ENCODE data around the gene TNFRSF14. TPM values are rescaled to one million over a fixed set of nuclear protein-coding genes. Genes with fewer than 3 reads are reported as not detected.

Gene TNFRSF14
- total RNA-seq, 1 experiment from 2014 or later, result 0.57 TPM

DNA sequence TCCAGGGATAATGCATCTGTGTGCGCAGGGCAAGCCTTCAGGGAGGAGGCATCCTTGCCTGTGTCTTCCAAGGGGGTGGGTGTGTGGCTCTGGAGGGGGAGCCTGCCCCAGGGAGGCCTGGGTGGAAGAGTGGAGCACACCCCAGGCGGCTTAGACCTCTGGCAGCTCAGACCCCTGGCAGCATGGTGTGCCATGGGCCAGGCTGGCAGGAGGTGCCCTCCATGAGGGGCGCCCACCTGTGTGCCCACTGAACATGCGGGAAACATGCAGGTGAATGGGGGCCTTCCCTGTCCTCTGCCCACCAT is 28.7 kb upstream of the TNFRSF14 start:
- H3K27me3 Mint-ChIP-seq (ENCODE audit: low read depth), result peaks cover 56% of the 10 kb centered on the region
- no peak overlapping the region for H3K4me2 ChIP-seq (ENCODE audit: insufficient read depth, insufficient read length, low read length)
- H3K27me3 ChIP-seq (ENCODE audit: insufficient read depth, low read length), result peaks cover 36% of the 10 kb centered on the region; the same call in 1 of the 2 replicates
- no peaks in the 10 kb centered on the region for H3K9me3 ChIP-seq (ENCODE audit: control insufficient read depth, low read depth, low read length)
- no peak overlapping the region for H2BK5ac ChIP-seq (ENCODE audit: insufficient read length, low read length)
- DNase-seq, result no peak
- no peak overlapping the region for H3K23ac ChIP-seq (ENCODE audit: insufficient read length, low read depth, low read length)
- WGBS (ENCODE audit: extremely low coverage, insufficient read length, low lambda C conversion rate), result no CpG with 5 or more reads among the region's 4 CpGs
- no peak overlapping the region for H2BK20ac ChIP-seq (ENCODE audit: low read depth, low read length, poor library complexity, severe bottlenecking)
- no peaks in the 10 kb centered on the region; a peak in 2 of 5 replicates for H3K9me3 Mint-ChIP-seq
- H2BK120ac ChIP-seq (ENCODE audit: low read depth, low read length, poor library complexity, severe bottlenecking), result no peak overlapping the region
- no peak overlapping the region for H3K56ac ChIP-seq (ENCODE audit: insufficient read length, low read depth, low read length)
- no peak overlapping the region for H4K8ac ChIP-seq (replicated peaks; ENCODE audit: insufficient read length, low read depth, low read length)
- H3K36me3 Mint-ChIP-seq (ENCODE audit: insufficient read depth in 1 of 3, low read depth in 3 of 3), result peaks cover 4 to 6% (median 4%) of the 10 kb centered on the region in 3 experiments; a peak in 6 of 7 replicates
- no peak overlapping the region for H4K91ac ChIP-seq (ENCODE audit: insufficient read length, low read depth, low read length)
- no peaks in the 10 kb centered on the region for H4K20me1 ChIP-seq (ENCODE audit: control insufficient read depth, insufficient read depth, insufficient read length)
- H3K27ac Mint-ChIP-seq, result no peak overlapping the region
- H2BK15ac ChIP-seq (ENCODE audit: low read depth, low read length), result no peak overlapping the region
- no peak overlapping the region for H2AFZ ChIP-seq (ENCODE audit: low read length)
- TF ChIP-seq, protein P1, sequence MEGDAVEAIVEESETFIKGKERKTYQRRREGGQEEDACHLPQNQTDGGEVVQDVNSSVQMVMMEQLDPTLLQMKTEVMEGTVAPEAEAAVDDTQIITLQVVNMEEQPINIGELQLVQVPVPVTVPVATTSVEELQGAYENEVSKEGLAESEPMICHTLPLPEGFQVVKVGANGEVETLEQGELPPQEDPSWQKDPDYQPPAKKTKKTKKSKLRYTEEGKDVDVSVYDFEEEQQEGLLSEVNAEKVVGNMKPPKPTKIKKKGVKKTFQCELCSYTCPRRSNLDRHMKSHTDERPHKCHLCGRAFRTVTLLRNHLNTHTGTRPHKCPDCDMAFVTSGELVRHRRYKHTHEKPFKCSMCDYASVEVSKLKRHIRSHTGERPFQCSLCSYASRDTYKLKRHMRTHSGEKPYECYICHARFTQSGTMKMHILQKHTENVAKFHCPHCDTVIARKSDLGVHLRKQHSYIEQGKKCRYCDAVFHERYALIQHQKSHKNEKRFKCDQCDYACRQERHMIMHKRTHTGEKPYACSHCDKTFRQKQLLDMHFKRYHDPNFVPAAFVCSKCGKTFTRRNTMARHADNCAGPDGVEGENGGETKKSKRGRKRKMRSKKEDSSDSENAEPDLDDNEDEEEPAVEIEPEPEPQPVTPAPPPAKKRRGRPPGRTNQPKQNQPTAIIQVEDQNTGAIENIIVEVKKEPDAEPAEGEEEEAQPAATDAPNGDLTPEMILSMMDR (conservative IDR thresholded peaks at IDR 0.05), result no peak
- no peak overlapping the region for H4K5ac ChIP-seq (ENCODE audit: insufficient read length, low read depth, low read length)
- no peak overlapping the region for H3K18ac ChIP-seq (ENCODE audit: insufficient read length, low read depth, low read length)
- H3K79me1 ChIP-seq (ENCODE audit: insufficient read depth, low read depth, low read length, poor library complexity, severe bottlenecking), result peaks cover 16% of the 10 kb centered on the region
- H2BK12ac ChIP-seq (ENCODE audit: insufficient read length, low read depth, low read length), result no peak overlapping the region
- H3K4ac ChIP-seq (ENCODE audit: low read depth, low read length), result no peak overlapping the region
- H3K4me1 ChIP-seq (ENCODE audit: insufficient read depth, low read length), result peaks cover 2% of the 10 kb centered on the region; the same call in 1 of the 2 replicates
- H3K14ac ChIP-seq (ENCODE audit: insufficient read depth, low read length), result no peak overlapping the region
- H3K4me3 Mint-ChIP-seq, result 0 out of 5 replicates have a peak overlapping the region, but pooled peaks of 1 of the 2 experiments have one; percentile 69
- peaks cover 25 to 29% of the 10 kb centered on the region in 2 experiments for H3K4me1 Mint-ChIP-seq
- no peak overlapping the region for H3T11ph ChIP-seq (ENCODE audit: low read length)
- no peak overlapping the region for H3K9ac ChIP-seq (ENCODE audit: extremely low read depth, insufficient read length, low read length)
- peaks cover 11% of the 10 kb centered on the region for H3K23me2 ChIP-seq (ENCODE audit: insufficient read length, low read depth, low read length, poor library complexity, severe bottlenecking)
- H2AK5ac ChIP-seq (ENCODE audit: insufficient read length, low read length), result no peak overlapping the region
- H3K27ac ChIP-seq (ENCODE audit: insufficient read length, low read depth, low read length), result no peak overlapping the region
- H3K79me2 ChIP-seq (ENCODE audit: insufficient read depth, low read length), result peaks cover 25% of the 10 kb centered on the region; the same call in 1 of the 2 replicates
